ENCODE data around the gene WDPCP. TPM values are rescaled to one million over a fixed set of nuclear protein-coding genes. Genes with fewer than 3 reads are reported as not detected.

WDPCP gene
- total RNA-seq, 3 donors from 2014 or later, result 3.5 to 7.5 (median 5.0) TPM

- ATAC-seq, result no peak
- Mint-ChIP-seq H3K27me3 (ENCODE audit: low read depth) (no peaks in the 10 kb centered on the region), H3K36me3 (ENCODE audit: insufficient read depth) (peaks cover 6% of the 10 kb centered on the region), H3K9me3 (peaks cover 14% of the 10 kb centered on the region), H3K4me3 (no peak overlapping the region), H3K4me1 (ENCODE audit: low read depth) (peaks cover 2% of the 10 kb centered on the region)
- no peak for DNase-seq
Observed at GRCh38 chr2:63538390-63538789, 49.9 kb downstream of the WDPCP start.

DNA sequence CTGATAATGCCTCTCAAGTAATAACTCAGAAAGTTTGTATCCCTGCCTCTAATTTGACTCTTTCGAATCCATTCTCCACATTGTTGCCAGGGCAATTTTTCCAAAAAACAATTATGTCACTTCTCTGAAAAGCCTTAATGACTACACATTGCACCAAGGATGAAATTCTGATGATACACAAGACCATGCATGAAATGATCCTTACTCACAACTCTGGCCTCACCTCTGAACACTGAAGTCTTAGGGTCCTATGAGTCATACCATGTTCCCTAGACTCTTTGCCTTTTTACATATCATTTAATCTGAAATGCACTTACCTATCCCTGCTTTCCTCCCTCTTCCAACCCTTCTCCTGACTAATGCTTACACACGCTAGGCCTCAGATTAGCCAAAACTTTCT, 51.0 kb downstream of the WDPCP start:
- Mint-ChIP-seq H3K27me3 (ENCODE audit: low read depth) (no peaks in the 10 kb centered on the region), H3K4me1 (ENCODE audit: low read depth) (peaks cover 2% of the 10 kb centered on the region), H3K4me3 (no peak overlapping the region), H3K36me3 (ENCODE audit: insufficient read depth) (peaks cover 9% of the 10 kb centered on the region), H3K9me3 (peaks cover 23% of the 10 kb centered on the region)
- no peak for DNase-seq
- ATAC-seq, result no peak

DNA sequence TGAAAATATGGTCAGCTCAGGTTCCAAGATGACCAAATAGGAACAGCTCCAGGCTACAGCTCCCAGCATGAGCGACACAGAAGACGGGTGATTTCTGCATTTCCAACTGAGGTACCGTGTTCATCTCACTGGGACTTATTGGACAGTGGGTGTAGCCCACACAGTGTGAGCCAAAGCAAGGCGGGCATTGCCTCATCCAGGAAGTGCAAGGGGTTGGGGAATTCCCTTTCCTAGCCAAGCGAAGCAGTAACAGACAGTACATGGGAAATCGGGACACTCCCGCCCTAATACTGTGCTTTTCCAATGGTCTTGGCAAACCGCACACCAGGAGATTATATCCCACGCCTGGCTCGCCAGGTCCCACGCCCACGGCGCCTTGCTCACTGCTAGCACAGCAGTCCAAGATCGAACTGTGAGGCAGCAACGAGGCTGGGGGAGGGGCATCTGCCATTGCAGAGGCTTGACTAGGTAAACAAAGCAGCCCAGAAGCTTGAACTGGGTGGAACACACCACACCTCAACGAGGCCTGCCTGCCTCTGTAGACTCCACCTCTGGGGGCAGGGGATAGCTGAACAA, 57.5 kb downstream of the WDPCP start:
- peaks cover 33% of the 10 kb centered on the region for H3K9me3 Mint-ChIP-seq
- no peak for ATAC-seq

DNA sequence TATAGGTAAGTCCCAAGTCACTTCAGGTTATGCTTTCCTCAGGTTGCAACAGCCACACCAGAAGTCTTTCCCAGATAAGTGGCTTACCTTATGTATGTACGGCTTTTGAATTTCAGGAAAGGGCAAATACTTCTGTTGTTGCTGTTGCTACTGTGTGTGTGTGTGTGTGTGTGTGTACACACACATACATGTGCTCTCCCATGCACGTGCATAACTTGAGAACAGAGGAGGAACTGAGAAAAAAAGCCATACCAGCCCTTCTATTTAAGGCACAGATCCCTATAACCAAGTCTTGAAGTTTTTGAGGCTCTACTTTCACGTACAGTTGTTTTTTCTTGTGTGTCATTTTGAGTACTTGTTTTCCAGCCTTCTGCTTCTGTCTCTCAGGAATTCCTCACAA, 62.4 kb downstream of the WDPCP start:
- Mint-ChIP-seq H3K36me3 (ENCODE audit: insufficient read depth) (peaks cover 24% of the 10 kb centered on the region), H3K9me3 (peaks cover 45% of the 10 kb centered on the region), H3K4me3 (no peak overlapping the region), H3K4me1 (ENCODE audit: low read depth) (peaks cover 5% of the 10 kb centered on the region), H3K27me3 (ENCODE audit: low read depth) (no peaks in the 10 kb centered on the region)
- ATAC-seq (no peak), DNase-seq (no peak)

More for the DNA sequence above, 57.5 kb downstream of the WDPCP start:
- Mint-ChIP-seq H3K27me3 (ENCODE audit: low read depth) (no peaks in the 10 kb centered on the region), H3K4me1 (ENCODE audit: low read depth) (peaks cover 4% of the 10 kb centered on the region), H3K4me3 (no peak overlapping the region), H3K36me3 (ENCODE audit: insufficient read depth) (peaks cover 14% of the 10 kb centered on the region)
- no peak for DNase-seq

DNA sequence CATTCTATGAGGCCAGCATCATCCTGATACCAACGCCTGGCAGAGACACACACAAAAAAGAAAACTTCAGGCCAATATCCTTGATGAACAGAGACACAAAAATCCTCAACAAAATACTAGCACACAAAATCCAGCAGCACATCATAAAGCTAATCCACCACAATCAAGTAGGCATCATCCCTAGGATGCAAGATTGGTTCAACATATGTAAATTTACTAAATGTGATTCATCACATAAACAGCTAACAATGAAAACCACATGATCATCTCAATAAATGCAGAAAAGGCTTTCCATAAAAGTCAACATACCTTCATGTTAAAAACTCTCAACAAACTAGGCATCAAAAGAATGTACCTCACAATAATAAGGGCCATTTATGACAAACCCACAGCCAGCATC, 65.3 kb downstream of the WDPCP start:
- H3K4me1 Mint-ChIP-seq (ENCODE audit: low read depth), result peaks cover 5% of the 10 kb centered on the region
- no peaks in the 10 kb centered on the region for H3K27me3 Mint-ChIP-seq (ENCODE audit: low read depth)
- DNase-seq, result no peak
- ATAC-seq, result no peak
- H3K36me3 Mint-ChIP-seq (ENCODE audit: insufficient read depth), result peaks cover 29% of the 10 kb centered on the region
- H3K9me3 Mint-ChIP-seq, result peaks cover 50% of the 10 kb centered on the region
- H3K4me3 Mint-ChIP-seq, result no peak overlapping the region

- Mint-ChIP-seq H3K27me3 (ENCODE audit: low read depth) (no peaks in the 10 kb centered on the region), H3K4me1 (ENCODE audit: low read depth) (peaks cover 4% of the 10 kb centered on the region), H3K4me3 (no peak overlapping the region), H3K36me3 (ENCODE audit: insufficient read depth) (peaks cover 25% of the 10 kb centered on the region), H3K9me3 (peaks cover 46% of the 10 kb centered on the region)
- ATAC-seq, result no peak
- DNase-seq, result no peak
Observed at GRCh38 chr2:63520793-63521192, 67.5 kb downstream of the WDPCP start.

- DNase-seq, result no peak
- Mint-ChIP-seq H3K9me3 (peaks cover 20% of the 10 kb centered on the region), H3K27me3 (ENCODE audit: low read depth) (no peaks in the 10 kb centered on the region), H3K4me1 (ENCODE audit: low read depth) (no peaks in the 10 kb centered on the region), H3K4me3 (no peak overlapping the region), H3K36me3 (ENCODE audit: insufficient read depth) (peaks cover 11% of the 10 kb centered on the region)
- ATAC-seq, result no peak
Observed at GRCh38 chr2:63514781-63515180, 73.5 kb downstream of the WDPCP start.

GRCh38 chr2:63514237-63514716, 74.0 kb downstream of the WDPCP start:
- Mint-ChIP-seq H3K27me3 (ENCODE audit: low read depth) (no peaks in the 10 kb centered on the region), H3K36me3 (ENCODE audit: insufficient read depth) (peaks cover 9% of the 10 kb centered on the region), H3K4me3 (no peak overlapping the region), H3K4me1 (ENCODE audit: low read depth) (no peaks in the 10 kb centered on the region), H3K9me3 (peaks cover 19% of the 10 kb centered on the region)
- no peak for ATAC-seq
- no peak for DNase-seq

GRCh38 chr2:63506320-63506719, 82.0 kb downstream of the WDPCP start:
- DNase-seq, result no peak
- H3K9me3 Mint-ChIP-seq, result peaks cover 35% of the 10 kb centered on the region
- peaks cover 11% of the 10 kb centered on the region for H3K4me1 Mint-ChIP-seq (ENCODE audit: low read depth)
- peaks cover 13% of the 10 kb centered on the region for H3K36me3 Mint-ChIP-seq (ENCODE audit: insufficient read depth)
- H3K4me3 Mint-ChIP-seq, result no peak overlapping the region
- H3K27me3 Mint-ChIP-seq (ENCODE audit: low read depth), result no peaks in the 10 kb centered on the region
- ATAC-seq, result no peak

GRCh38 chr2:63503818-63504217, 84.5 kb downstream of the WDPCP start:
- Mint-ChIP-seq H3K36me3 (ENCODE audit: insufficient read depth) (peaks cover 1% of the 10 kb centered on the region), H3K27me3 (ENCODE audit: low read depth) (no peaks in the 10 kb centered on the region), H3K4me1 (ENCODE audit: low read depth) (peaks cover 11% of the 10 kb centered on the region), H3K4me3 (no peak overlapping the region), H3K9me3 (peaks cover 16% of the 10 kb centered on the region)
- DNase-seq, result no peak
- ATAC-seq, result no peak

DNA sequence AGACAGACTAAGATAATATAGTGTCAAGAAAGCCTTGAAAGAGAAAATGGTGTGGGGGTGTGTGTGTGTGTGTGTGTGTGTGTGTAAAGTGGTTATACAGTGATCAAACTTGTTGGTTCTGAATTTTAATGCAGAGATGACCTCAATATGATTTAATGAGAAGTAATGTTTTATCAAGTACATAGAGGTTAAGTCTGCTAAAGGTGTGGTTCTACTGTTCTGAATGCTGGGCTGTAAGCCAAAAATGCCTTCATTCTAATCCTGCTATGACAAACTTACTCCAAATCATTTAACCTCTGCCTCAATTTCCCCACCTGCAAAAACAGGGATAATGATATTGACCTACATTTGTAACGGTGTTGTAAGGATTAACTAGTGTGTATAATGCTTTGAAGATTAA, 87.9 kb downstream of the WDPCP start:
- no peaks in the 10 kb centered on the region for H3K36me3 Mint-ChIP-seq (ENCODE audit: insufficient read depth)
- ATAC-seq (no peak), DNase-seq (no peak)

DNA sequence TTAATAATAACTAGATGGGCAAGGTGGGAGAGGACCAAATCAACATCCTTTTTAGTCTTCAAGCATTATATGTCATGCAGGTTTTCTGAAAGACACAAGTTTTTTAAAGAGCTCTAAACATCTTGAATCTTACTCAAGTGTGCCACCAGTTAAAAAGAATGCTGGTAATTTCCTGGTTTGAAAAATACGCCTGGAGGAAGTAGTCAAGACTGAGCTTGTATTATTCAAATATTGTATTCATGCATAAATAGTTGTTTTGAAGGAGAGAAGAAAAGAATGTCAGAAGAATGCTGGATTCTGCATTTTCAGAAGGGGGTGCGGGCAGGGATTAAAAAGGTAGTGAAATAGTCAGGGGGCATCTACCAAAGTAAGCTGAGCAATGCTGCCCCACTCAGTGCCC, 90.7 kb downstream of the WDPCP start:
- Mint-ChIP-seq H3K27me3 (ENCODE audit: low read depth) (no peaks in the 10 kb centered on the region), H3K4me1 (ENCODE audit: low read depth) (peaks cover 8% of the 10 kb centered on the region), H3K36me3 (ENCODE audit: insufficient read depth) (peaks cover 6% of the 10 kb centered on the region), H3K4me3 (no peak overlapping the region), H3K9me3 (no peaks in the 10 kb centered on the region)
- ATAC-seq (no peak), DNase-seq (no peak)

More for the DNA sequence above, 87.9 kb downstream of the WDPCP start:
- Mint-ChIP-seq H3K4me1 (ENCODE audit: low read depth) (peaks cover 8% of the 10 kb centered on the region), H3K4me3 (no peak overlapping the region), H3K9me3 (no peaks in the 10 kb centered on the region), H3K27me3 (ENCODE audit: low read depth) (no peaks in the 10 kb centered on the region)

DNA sequence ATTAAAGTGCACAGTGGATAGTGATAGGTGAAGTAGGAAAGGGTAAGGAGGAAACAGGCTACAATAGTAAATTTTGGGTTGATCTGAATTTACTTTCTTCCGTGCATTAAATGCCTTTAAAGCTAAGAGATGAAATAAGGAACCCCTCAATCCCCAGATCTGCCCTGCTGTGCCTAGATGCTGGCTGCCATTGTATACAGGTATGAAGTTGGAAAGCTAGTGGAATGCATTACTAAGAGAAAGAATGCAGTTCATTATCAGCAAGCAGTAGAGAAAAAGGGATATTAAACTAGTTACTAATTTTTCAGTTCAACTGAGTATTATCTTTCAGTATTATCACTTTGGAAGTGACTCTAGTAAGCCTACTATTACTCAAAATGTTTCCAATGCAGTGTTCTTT, 93.3 kb downstream of the WDPCP start:
- H3K4me1 Mint-ChIP-seq (ENCODE audit: low read depth), result peaks cover 6% of the 10 kb centered on the region
- no peak overlapping the region for H3K4me3 Mint-ChIP-seq
- ATAC-seq, result no peak
- no peak for DNase-seq
- no peaks in the 10 kb centered on the region for H3K9me3 Mint-ChIP-seq
- peaks cover 11% of the 10 kb centered on the region for H3K36me3 Mint-ChIP-seq (ENCODE audit: insufficient read depth)
- H3K27me3 Mint-ChIP-seq (ENCODE audit: low read depth), result no peaks in the 10 kb centered on the region

DNA sequence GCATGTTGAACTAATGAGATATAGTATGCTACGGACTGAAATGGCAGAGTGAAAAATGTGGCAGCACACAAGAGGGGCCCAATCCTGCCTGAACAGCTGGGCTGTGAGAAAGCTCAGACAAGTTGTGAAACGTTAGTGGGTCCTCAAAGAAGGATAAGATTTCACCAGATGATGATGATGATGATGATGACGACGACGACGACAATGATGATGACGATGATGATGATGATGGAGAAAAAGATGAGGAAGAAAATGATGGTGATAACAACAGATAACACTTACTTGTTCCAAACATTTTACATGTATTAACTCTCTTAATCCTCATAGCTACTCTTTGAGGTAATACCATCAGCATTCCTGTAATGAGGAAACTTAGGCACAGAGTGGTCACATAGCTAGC, 94.2 kb downstream of the WDPCP start:
- H3K27me3 Mint-ChIP-seq (ENCODE audit: low read depth), result no peaks in the 10 kb centered on the region
- H3K4me3 Mint-ChIP-seq, result no peak overlapping the region
- ATAC-seq, result no peak
- no peaks in the 10 kb centered on the region for H3K9me3 Mint-ChIP-seq
- no peak for DNase-seq
- peaks cover 11% of the 10 kb centered on the region for H3K36me3 Mint-ChIP-seq (ENCODE audit: insufficient read depth)
- peaks cover 6% of the 10 kb centered on the region for H3K4me1 Mint-ChIP-seq (ENCODE audit: low read depth)

GRCh38 chr2:63488118-63488713, 100.1 kb downstream of the WDPCP start:
- Mint-ChIP-seq H3K9me3 (no peaks in the 10 kb centered on the region), H3K36me3 (ENCODE audit: insufficient read depth) (peaks cover 12% of the 10 kb centered on the region), H3K4me1 (ENCODE audit: low read depth) (no peaks in the 10 kb centered on the region), H3K4me3 (no peak overlapping the region), H3K27me3 (ENCODE audit: low read depth) (no peaks in the 10 kb centered on the region)
- DNase-seq (no peak), ATAC-seq (no peak)
